OCI-LY1 (cell line): Measurements from ENCODE around the gene FBXW11.

ENCODE experiments used
- H2AFZ ChIP-seq: fragments of 200-600 bp; sonication (generic), shearing (Covaris generic); 2 replicates; pipeline ENCODE4 v1.6.0; 2014; ENCODE audit warnings: antibody characterized with exemption, mild to moderate bottlenecking, low read length
- H3F3A ChIP-seq: fragments of 200-600 bp; sonication (generic), shearing (Covaris generic); 2 replicates; pipeline ENCODE4 v1.6.0; 2014; ENCODE audit warnings: mild to moderate bottlenecking, antibody characterized with exemption, low read length, moderate library complexity; ENCODE audit not compliant: insufficient read depth
- H3K27ac ChIP-seq: fragments of 200-600 bp; sonication (generic); 2 replicates; pipeline ENCODE4 v1.5.1; 2014; ENCODE audit warnings: low read length, mixed run types, mild to moderate bottlenecking, low read depth; ENCODE audit not compliant: poor library complexity, severe bottlenecking
- H3K27me3 ChIP-seq: fragments of 200-600 bp; sonication (generic); 2 replicates; pipeline ENCODE4 v1.6.0; 2014; ENCODE audit warnings: antibody characterized with exemption, mild to moderate bottlenecking, low read length, moderate library complexity; ENCODE audit not compliant: insufficient read depth
- H3K36me3 ChIP-seq: fragments of 200-600 bp; sonication (generic); 2 replicates; pipeline ENCODE4 v1.6.1; 2014; ENCODE audit warnings: mild to moderate bottlenecking, antibody characterized with exemption, low read length, moderate library complexity, mixed read lengths; ENCODE audit not compliant: insufficient read depth
- H3K4me1 ChIP-seq: fragments of 200-600 bp; sonication (generic); 2 replicates; pipeline ENCODE4 v1.5.1; 2014; ENCODE audit warnings: mild to moderate bottlenecking, low read length, moderate library complexity; ENCODE audit not compliant: insufficient read depth, severe bottlenecking
- H3K4me2 ChIP-seq: fragments of 200-600 bp; sonication (generic), shearing (Covaris generic); 2 replicates; pipeline ENCODE4 v1.6.1; 2014; ENCODE audit warnings: low read length
- H3K4me3 ChIP-seq: fragments of 200-600 bp; sonication (generic); 2 replicates; pipeline ENCODE4 v1.5.1; 2014; ENCODE audit warnings: low read length, low read depth, mild to moderate bottlenecking, mixed read lengths; ENCODE audit not compliant: poor library complexity, severe bottlenecking
- H3K79me2 ChIP-seq: fragments of 200-600 bp; shearing (Covaris generic); 2 replicates; pipeline ENCODE4 v1.6.1; 2016; ENCODE audit warnings: mixed run types, low read length, mixed read lengths; ENCODE audit not compliant: insufficient read depth
- H3K9ac ChIP-seq: fragments of 200-600 bp; sonication (generic), shearing (Covaris generic); 2 replicates; pipeline ENCODE4 v1.6.1; 2014; ENCODE audit warnings: mild to moderate bottlenecking, low read length, mixed read lengths
- H3K9me2 ChIP-seq: fragments of 200-600 bp; sonication (generic), shearing (Covaris generic); 2 replicates; pipeline ENCODE4 v1.6.1; 2014; ENCODE audit warnings: low read depth, mild to moderate bottlenecking, low read length, mixed read lengths
- H3K9me3 ChIP-seq: fragments of 200-600 bp; shearing (Covaris generic); 2 replicates; pipeline ENCODE4 v1.6.1; 2014; ENCODE audit warnings: low read length, mixed read lengths
- H4K20me1 ChIP-seq: fragments of 200-600 bp; sonication (generic), shearing (Covaris generic); 2 replicates; pipeline ENCODE4 v1.6.0; 2016; ENCODE audit warnings: mild to moderate bottlenecking, low read length; ENCODE audit not compliant: insufficient read depth
- EZH2 ChIP-seq: fragments of 200-600 bp; sonication (generic), shearing (Covaris generic); IDR thresholded peaks from 2 replicates; pipeline ENCODE4 v1.8.0; 2017; ENCODE audit warnings: borderline replicate concordance, mixed run types, mild to moderate bottlenecking, antibody characterized with exemption, low read length, moderate library complexity, mixed read lengths
- TF ChIP-seq, protein P1 (sequence below): fragments of 200-600 bp; sonication (generic), shearing (Covaris generic); IDR thresholded peaks from 2 replicates; pipeline ENCODE4 v1.5.1; 2017; ENCODE audit warnings: mild to moderate bottlenecking, antibody characterized with exemption, low read length, moderate library complexity, mixed read lengths

Gene FBXW11

DNA sequence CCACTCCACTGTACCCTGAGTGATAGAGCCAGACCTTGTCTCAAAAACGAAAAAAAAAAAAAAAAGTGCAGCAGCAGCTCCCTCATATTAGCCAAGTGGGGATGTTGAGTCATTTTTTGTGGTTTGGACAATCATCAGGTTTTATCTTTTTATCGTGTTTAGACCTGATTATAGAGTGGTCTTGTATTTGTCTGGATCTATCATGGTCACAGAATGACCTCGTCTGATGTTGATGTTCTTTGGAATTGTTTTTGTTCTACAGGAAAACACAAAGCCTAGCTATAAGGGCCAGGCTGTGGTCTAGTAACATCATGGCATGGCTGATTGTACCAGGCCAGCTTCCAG lies 1.6 kb upstream of the FBXW11 start:
- H3K9me2 ChIP-seq: no peaks in the 10 kb centered on the region
- no peak overlapping the region for H3K27ac ChIP-seq
- no peak for TF ChIP-seq EZH2
- TF ChIP-seq, protein P1, sequence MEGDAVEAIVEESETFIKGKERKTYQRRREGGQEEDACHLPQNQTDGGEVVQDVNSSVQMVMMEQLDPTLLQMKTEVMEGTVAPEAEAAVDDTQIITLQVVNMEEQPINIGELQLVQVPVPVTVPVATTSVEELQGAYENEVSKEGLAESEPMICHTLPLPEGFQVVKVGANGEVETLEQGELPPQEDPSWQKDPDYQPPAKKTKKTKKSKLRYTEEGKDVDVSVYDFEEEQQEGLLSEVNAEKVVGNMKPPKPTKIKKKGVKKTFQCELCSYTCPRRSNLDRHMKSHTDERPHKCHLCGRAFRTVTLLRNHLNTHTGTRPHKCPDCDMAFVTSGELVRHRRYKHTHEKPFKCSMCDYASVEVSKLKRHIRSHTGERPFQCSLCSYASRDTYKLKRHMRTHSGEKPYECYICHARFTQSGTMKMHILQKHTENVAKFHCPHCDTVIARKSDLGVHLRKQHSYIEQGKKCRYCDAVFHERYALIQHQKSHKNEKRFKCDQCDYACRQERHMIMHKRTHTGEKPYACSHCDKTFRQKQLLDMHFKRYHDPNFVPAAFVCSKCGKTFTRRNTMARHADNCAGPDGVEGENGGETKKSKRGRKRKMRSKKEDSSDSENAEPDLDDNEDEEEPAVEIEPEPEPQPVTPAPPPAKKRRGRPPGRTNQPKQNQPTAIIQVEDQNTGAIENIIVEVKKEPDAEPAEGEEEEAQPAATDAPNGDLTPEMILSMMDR: no peak
- no peaks in the 10 kb centered on the region for H3K27me3 ChIP-seq
- H3F3A ChIP-seq: peaks cover 3% of the 10 kb centered on the region; the same call in 1 of the 2 replicates
- no peak overlapping the region for H2AFZ ChIP-seq
- H3K4me3 ChIP-seq: no peak overlapping the region
- no peaks in the 10 kb centered on the region for H4K20me1 ChIP-seq
- H3K4me1 ChIP-seq: peaks cover 40% of the 10 kb centered on the region
- no peaks in the 10 kb centered on the region for H3K9me3 ChIP-seq
- no peak overlapping the region; the same call in 1 of the 2 replicates for H3K4me2 ChIP-seq
- peaks cover 30% of the 10 kb centered on the region for H3K79me2 ChIP-seq
- H3K36me3 ChIP-seq: no peaks in the 10 kb centered on the region
- H3K9ac ChIP-seq: no peak overlapping the region

DNA sequence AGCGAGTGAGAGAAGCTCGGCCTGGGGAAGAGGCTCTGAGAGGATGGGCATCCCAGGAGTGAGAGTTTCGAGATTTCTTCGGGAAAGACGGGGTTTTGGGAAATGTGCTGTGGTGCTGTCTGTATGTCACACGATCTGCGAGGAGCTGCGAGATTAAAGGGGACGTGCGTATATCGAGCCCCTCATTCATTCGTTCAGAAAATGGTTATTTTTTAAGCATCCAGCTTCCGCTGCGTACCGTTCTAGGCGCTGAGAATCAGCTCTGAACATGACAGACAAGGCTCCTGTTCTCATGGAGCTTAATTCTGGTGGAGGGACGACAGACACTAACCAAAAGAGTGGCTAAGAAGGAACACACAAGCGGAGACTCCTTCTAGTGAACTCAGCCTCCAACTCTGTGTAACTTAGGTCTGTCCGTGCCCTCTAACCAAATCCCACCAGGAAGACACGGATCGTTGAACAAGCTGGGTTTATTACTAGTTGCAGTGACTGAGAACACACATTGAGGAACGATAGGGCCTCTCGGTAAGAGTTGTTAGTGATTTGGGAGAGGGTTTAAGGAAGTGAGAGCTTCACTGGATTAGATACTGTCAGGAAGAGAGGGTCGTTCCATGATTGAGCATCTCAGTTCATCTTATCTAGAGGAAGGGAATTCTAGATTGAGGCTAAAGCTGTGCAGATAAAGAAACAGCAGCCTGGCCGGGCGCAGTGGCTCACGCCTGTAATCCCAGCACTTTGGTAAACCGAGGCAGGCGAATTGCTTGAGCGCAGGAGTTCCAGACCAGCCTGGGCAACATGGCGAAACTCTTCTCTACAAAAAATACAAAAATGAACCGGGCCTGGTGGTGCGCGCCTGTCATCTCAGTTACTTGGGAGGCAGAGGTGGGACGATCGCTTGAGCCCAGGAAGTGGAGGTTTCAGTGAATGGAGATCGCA lies 1.0 kb upstream of the FBXW11 start:
- Histone ChIP-seq H2AFZ (peak overlapping the region; percentile 80), H3K4me2 (peak overlapping the region; percentile 97), H3K9me2 (no peaks in the 10 kb centered on the region), H3K79me2 (peaks cover 31% of the 10 kb centered on the region), H3K27ac (peak overlapping the region; percentile 82), H4K20me1 (no peaks in the 10 kb centered on the region), H3F3A (peaks cover 3% of the 10 kb centered on the region; the same call in 1 of the 2 replicates), H3K4me1 (peaks cover 46% of the 10 kb centered on the region), H3K9me3 (no peaks in the 10 kb centered on the region), H3K9ac (peak overlapping the region; percentile 82), H3K27me3 (no peaks in the 10 kb centered on the region), H3K36me3 (no peaks in the 10 kb centered on the region), H3K4me3 (peak overlapping the region; percentile 84)
- TF ChIP-seq, protein P1: no peak
- no peak for TF ChIP-seq EZH2

DNA sequence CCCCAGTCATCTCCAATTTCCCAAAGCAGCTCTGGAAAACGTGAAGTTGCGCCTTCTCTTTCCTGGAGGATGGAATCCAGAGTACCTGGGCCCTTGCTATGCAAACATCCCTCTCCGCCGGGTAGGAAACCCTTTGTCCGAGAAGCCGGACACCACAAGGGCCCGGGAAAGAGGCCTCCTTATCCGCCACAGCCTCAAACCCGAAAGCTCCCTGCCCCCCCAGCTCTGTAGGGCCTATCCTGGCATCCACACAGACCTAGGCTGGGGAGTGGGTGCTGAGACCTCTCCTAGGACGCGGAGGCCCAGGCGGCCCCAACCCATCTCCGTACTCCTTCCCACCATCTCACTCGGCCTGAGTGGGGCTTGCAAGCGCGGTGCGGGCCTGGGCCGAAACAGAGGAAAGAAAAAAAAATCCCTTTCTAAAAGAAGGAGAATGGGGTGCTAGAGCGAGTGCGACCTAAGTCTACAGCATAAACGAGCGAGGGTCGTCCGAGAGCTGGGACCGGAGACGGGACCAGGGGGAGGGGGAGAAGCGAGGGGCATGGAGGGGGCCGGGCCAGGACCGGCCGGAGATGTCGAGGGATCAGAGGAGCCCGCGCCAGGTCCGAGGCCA lies 624 bp downstream of the FBXW11 start:
- Histone ChIP-seq H2AFZ (no peak overlapping the region), H4K20me1 (no peaks in the 10 kb centered on the region), H3K36me3 (peaks cover 11% of the 10 kb centered on the region), H3K27ac (peak overlapping the region; percentile 82), H3K27me3 (no peaks in the 10 kb centered on the region), H3F3A (peaks cover 3% of the 10 kb centered on the region; the same call in 1 of the 2 replicates), H3K9ac (peak overlapping the region; percentile 82), H3K4me3 (peak overlapping the region; percentile 84), H3K9me2 (no peaks in the 10 kb centered on the region), H3K9me3 (no peaks in the 10 kb centered on the region), H3K79me2 (peaks cover 44% of the 10 kb centered on the region), H3K4me2 (peak overlapping the region; percentile 97), H3K4me1 (peaks cover 49% of the 10 kb centered on the region)
- TF ChIP-seq EZH2: no peak
- TF ChIP-seq, protein P1: no peak
